SU-DHL-6 (cell line): ENCODE results near the gene TFF2.

Source experiments
- H2AFZ ChIP-seq: fragments of 200-600 bp; sonication (generic); 2 replicates; pipeline ENCODE4 v1.6.1; 2014; ENCODE audit warnings: low read depth, mild to moderate bottlenecking, moderate library complexity, mixed read lengths, antibody characterized with exemption, low read length; ENCODE audit not compliant: severe bottlenecking
- H3F3A ChIP-seq: fragments of 200-600 bp; shearing (Covaris generic); 2 replicates; pipeline ENCODE4 v1.6.0; 2016; ENCODE audit warnings: antibody characterized with exemption, mild to moderate bottlenecking; ENCODE audit not compliant: insufficient read depth
- H3K27ac ChIP-seq: fragments of 200-600 bp; sonication (generic); 2 replicates; pipeline ENCODE4 v1.5.1; 2016; ENCODE audit warnings: low read depth, mild to moderate bottlenecking, low read length, moderate library complexity, mixed read lengths
- H3K27me3 ChIP-seq: fragments of 200-600 bp; sonication (generic), shearing (Covaris generic); 2 replicates; pipeline ENCODE4 v1.6.0; 2014; ENCODE audit warnings: mild to moderate bottlenecking, low read length
- H3K36me3 ChIP-seq: fragments of 200-600 bp; sonication (generic); 2 replicates; pipeline ENCODE4 v1.6.1; 2014; ENCODE audit warnings: mild to moderate bottlenecking, low read length, mixed read lengths
- H3K4me2 ChIP-seq: fragments of 300-600, 200-600 bp; shearing (Covaris generic), sonication (generic); 2 replicates; pipeline ENCODE4 v1.6.0; 2014; ENCODE audit warnings: low read length, low read depth, mild to moderate bottlenecking; ENCODE audit not compliant: poor library complexity, severe bottlenecking
- H3K4me3 ChIP-seq: fragments of 200-600 bp; sonication (generic); 2 replicates; pipeline ENCODE4 v1.5.1; 2014; ENCODE audit warnings: antibody characterized with exemption, low read length, mild to moderate bottlenecking, mixed read lengths; ENCODE audit not compliant: insufficient read depth, poor library complexity, severe bottlenecking
- H3K79me2 ChIP-seq: fragments of 200-600 bp; sonication (generic); 2 replicates; pipeline ENCODE4 v1.6.1; 2014; ENCODE audit warnings: mild to moderate bottlenecking, low read length, moderate library complexity; ENCODE audit not compliant: insufficient read depth
- H3K9ac ChIP-seq: fragments of 200-600 bp; sonication (generic); 2 replicates; pipeline ENCODE4 v1.7.0; 2014; ENCODE audit warnings: mild to moderate bottlenecking, low read length
- H3K9me2 ChIP-seq: fragments of 200-600 bp; sonication (generic); replicated peaks from 2 replicates; pipeline ENCODE4 v1.6.1; 2014; ENCODE audit warnings: low read length; ENCODE audit not compliant: insufficient read depth
- H3K9me3 ChIP-seq: fragments of 200-600 bp; sonication (generic); 2 replicates; pipeline ENCODE4 v1.6.1; 2014; ENCODE audit warnings: low read length, mixed read lengths; ENCODE audit not compliant: insufficient read depth
- H4K20me1 ChIP-seq: fragments of 200-600 bp; sonication (generic); 2 replicates; pipeline ENCODE4 v1.6.1; 2014; ENCODE audit warnings: low read depth, mild to moderate bottlenecking, antibody characterized with exemption, low read length, moderate library complexity, mixed read lengths
- EZH2phosphoT487 ChIP-seq: fragments of 200-600 bp; sonication (generic), shearing (Covaris generic); conservative IDR thresholded peaks from 2 replicates; pipeline ENCODE4 v1.6.1; 2018; ENCODE audit warnings: mild to moderate bottlenecking, antibody characterized with exemption, low read length, moderate library complexity, mixed read lengths
- TF ChIP-seq, protein P1 (sequence below): fragments of 200-600 bp; sonication (generic); IDR thresholded peaks from one replicate; pipeline ENCODE4 v1.5.1; 2017; ENCODE audit warnings: antibody characterized with exemption, mild to moderate bottlenecking, low read length, moderate library complexity; ENCODE audit not compliant: insufficient read depth, poor library complexity, severe bottlenecking

TFF2 gene

GRCh38 chr21:42360317-42360716 lies 9.5 kb upstream of the TFF2 start:
- no peaks in the 10 kb centered on the region for H3K9me3 ChIP-seq
- H3K4me2 ChIP-seq: no peak overlapping the region
- H3K27me3 ChIP-seq: no peaks in the 10 kb centered on the region
- no peaks in the 10 kb centered on the region for H3K79me2 ChIP-seq
- no peak for TF ChIP-seq EZH2phosphoT487
- TF ChIP-seq, protein P1, sequence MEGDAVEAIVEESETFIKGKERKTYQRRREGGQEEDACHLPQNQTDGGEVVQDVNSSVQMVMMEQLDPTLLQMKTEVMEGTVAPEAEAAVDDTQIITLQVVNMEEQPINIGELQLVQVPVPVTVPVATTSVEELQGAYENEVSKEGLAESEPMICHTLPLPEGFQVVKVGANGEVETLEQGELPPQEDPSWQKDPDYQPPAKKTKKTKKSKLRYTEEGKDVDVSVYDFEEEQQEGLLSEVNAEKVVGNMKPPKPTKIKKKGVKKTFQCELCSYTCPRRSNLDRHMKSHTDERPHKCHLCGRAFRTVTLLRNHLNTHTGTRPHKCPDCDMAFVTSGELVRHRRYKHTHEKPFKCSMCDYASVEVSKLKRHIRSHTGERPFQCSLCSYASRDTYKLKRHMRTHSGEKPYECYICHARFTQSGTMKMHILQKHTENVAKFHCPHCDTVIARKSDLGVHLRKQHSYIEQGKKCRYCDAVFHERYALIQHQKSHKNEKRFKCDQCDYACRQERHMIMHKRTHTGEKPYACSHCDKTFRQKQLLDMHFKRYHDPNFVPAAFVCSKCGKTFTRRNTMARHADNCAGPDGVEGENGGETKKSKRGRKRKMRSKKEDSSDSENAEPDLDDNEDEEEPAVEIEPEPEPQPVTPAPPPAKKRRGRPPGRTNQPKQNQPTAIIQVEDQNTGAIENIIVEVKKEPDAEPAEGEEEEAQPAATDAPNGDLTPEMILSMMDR: no peak
- no peak overlapping the region for H3K4me3 ChIP-seq
- H2AFZ ChIP-seq: no peak overlapping the region
- no peaks in the 10 kb centered on the region for H3K9me2 ChIP-seq
- H3K36me3 ChIP-seq: no peaks in the 10 kb centered on the region
- H3K27ac ChIP-seq: no peak overlapping the region
- no peak overlapping the region for H3K9ac ChIP-seq
- no peaks in the 10 kb centered on the region for H3F3A ChIP-seq
- no peaks in the 10 kb centered on the region for H4K20me1 ChIP-seq

DNA sequence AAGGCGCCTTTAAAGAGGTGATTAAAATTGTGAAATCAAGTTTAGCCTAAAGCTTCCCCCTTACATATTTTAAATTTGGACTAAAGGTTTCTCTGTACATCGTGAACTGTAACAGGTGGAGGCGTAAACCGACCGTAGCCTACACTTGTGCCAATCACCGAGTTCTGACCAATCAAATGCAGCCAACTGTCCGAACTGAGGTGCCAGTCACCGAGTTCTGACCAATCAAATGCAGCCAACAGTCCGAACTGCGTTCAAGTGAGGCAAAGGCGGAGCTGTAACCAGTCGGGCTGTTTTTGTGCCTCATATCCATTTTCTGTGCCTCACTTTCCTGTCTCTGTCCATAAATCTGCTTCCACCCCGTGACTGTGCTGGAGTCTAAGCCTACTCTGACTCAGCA lies 8.1 kb upstream of the TFF2 start:
- H4K20me1 ChIP-seq: no peaks in the 10 kb centered on the region
- no peak overlapping the region for H3K27ac ChIP-seq
- H3F3A ChIP-seq: no peaks in the 10 kb centered on the region
- H3K9me2 ChIP-seq: no peaks in the 10 kb centered on the region
- no peaks in the 10 kb centered on the region for H3K79me2 ChIP-seq
- no peak overlapping the region for H3K4me2 ChIP-seq
- no peaks in the 10 kb centered on the region for H3K9me3 ChIP-seq
- no peak overlapping the region for H3K4me3 ChIP-seq
- no peak overlapping the region for H3K9ac ChIP-seq
- TF ChIP-seq, protein P1: no peak
- TF ChIP-seq EZH2phosphoT487: no peak
- H3K36me3 ChIP-seq: no peaks in the 10 kb centered on the region
- H3K27me3 ChIP-seq: no peaks in the 10 kb centered on the region
- H2AFZ ChIP-seq: no peak overlapping the region

GRCh38 chr21:42358261-42358660 lies 7.5 kb upstream of the TFF2 start:
- Histone ChIP-seq H4K20me1 (no peaks in the 10 kb centered on the region), H2AFZ (no peak overlapping the region), H3K79me2 (no peaks in the 10 kb centered on the region), H3K4me2 (no peak overlapping the region), H3K9me3 (no peaks in the 10 kb centered on the region), H3K4me3 (no peak overlapping the region), H3K27me3 (no peaks in the 10 kb centered on the region), H3F3A (no peaks in the 10 kb centered on the region), H3K27ac (no peak overlapping the region), H3K36me3 (no peaks in the 10 kb centered on the region), H3K9me2 (no peaks in the 10 kb centered on the region), H3K9ac (no peak overlapping the region)
- TF ChIP-seq, protein P1: no peak
- no peak for TF ChIP-seq EZH2phosphoT487

DNA sequence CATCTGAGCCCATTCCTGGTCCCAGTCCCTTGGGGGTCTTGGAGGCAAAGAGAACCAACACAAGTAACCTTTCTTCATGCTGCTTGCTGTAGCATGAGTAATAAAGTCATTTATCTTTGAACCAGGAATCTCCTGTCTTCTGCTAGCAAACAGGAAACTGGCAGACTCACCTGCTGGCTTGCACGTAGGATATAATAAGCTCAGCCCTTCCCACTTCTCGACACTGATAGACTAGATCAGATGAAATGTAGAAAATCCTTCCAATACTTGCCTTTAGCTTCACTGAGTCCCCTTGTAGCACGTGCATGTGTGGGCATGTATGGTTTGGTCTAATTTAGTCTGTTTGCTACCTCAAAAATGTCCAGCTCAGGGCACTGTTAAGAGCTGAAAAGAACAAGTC lies 6.5 kb upstream of the TFF2 start:
- no peak for TF ChIP-seq EZH2phosphoT487
- TF ChIP-seq, protein P1: no peak
- Histone ChIP-seq H3K36me3 (no peaks in the 10 kb centered on the region), H3K27me3 (no peaks in the 10 kb centered on the region), H3K79me2 (no peaks in the 10 kb centered on the region), H3K4me2 (no peak overlapping the region), H3K9me3 (no peaks in the 10 kb centered on the region), H2AFZ (no peak overlapping the region), H4K20me1 (no peaks in the 10 kb centered on the region), H3F3A (no peaks in the 10 kb centered on the region), H3K9me2 (no peaks in the 10 kb centered on the region), H3K4me3 (no peak overlapping the region), H3K27ac (no peak overlapping the region), H3K9ac (no peak overlapping the region)
